GM10847 (cell line): ENCODE results near the gene LSS.

ENCODE experiments used
- POLR2A ChIP-seq: IDR thresholded peaks from 2 replicates; pipeline ENCODE4 v1.6.1; 2011; ENCODE audit not compliant: insufficient read length; ENCODE audit errors: extremely low read depth

The LSS gene

DNA sequence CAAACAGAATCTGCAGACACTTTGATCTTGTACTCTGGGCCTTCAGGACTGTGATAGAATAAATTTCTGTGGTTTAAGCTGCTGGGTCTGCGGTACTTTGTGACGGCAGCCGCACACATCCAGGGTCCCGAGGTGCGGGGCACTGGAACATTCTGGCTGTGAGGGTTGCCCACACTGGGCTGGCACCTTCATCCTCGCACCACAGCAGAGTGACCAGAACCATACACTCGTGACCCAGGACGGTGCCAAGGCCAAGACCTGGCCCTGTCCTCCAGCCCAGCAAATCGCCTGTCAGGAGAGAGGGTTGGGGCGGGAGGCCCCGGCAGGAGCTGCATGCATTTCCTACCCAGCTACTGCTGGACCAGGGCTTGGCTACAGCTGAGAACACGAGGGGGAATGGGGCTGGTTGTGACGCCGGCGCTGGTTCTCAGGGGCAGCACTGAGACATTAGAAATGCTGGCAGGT lies 70.6 kb downstream of the LSS start:
- no peak for TF ChIP-seq POLR2A

DNA sequence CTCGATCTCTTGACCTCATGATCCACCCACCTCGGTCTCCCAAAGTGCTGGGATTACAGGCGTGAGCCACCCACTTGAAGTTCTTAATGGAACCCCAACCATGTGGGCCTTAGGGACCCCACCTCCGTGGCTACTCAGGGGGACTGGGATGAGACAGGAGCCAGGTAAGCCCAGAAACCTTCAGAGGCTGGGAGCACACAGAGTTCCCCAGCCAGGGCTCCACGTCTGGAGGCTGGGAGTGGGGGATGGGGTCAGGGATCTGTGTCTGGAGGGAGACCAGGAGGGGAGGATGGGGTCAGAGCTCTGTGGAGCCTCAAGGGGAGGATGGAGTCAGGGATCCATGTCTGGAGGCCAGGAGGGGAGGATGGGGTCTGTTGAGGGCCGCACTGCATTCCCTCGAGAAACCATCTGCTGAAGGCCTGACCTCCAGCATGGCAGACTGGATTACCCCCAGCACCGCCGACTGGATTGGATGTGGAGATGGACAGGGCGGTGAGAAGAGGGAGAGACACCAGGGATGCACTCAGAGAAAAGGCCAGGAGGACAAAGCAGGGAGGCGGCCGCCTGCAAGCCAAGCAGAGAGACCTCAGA lies 71.1 kb downstream of the LSS start:
- no peak for TF ChIP-seq POLR2A

DNA sequence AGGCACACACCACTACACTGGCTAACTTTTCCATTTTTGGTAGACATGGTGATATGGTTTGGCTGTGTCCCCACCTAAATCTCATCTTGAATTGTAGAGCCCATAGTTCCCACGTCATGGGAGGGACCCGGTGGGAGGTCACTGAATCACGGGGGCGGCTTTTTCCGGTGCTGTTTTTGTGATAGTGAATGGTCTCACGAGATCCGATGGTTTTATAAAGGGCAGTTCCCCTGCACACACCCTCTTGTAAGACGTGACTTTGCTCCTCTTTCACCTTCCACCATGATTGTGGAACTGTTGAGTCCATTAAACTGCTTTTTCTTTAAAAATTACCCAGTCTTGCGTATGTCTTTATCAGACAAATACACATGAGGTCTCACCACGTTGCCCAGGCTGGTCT lies 71.9 kb downstream of the LSS start:
- TF ChIP-seq POLR2A = no peak

DNA sequence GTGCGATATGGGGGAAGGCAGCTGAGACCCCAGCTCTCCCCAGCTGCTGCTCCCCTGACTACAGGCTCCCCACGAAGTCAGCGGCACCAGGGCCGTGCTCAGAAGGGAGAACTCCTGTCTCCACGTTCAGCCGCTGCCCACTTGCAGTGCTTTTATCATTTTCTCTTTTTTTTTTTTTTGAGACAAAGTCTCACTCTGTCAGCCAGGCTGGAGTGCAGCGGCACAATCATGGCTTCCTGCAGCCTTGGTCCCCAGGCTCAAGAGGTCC lies 72.3 kb downstream of the LSS start:
- TF ChIP-seq POLR2A = no peak

DNA sequence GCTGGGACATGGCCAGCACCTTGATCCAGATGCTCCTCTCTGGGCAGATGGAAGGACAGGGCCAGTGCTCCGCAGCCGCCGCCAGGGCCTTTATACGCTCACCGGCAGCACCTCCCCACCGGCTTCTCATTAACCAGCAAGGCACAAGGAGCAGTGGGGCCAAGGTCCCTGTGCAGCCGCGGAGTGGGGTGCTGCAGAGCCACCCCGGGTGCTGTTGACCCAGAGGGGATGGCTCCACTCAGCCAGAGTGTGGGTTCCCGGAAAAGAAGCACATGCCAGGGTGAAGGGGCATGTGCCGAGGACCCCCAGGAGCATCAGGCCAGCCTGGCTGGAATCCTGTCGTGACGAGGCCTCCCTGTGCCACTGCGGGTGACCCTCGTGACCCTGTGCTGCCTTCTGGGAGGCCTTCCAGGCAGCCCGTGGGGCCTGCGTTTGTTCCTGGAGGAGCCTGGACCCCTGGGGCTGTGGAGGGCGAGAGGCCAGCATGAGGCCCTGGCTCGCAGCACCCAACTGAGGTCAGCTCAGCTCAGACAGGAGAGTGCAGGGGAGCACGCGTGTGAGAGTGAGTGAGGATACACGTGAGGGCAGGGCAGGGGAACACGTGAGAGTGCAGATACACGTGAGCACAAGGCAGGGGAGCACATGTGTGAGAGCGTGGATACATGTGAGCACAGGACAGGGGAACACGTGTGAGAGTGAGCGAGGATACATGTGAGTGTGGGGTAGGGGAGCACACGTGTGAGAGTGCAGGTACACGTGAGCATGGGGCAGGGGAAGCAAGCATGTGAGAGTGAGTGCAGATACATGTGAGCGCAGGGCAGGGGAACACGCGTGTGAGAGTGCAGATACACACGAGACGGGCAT lies 72.8 kb downstream of the LSS start, which contains the start of gene FTCD:
FTCD (minus strand) TSS at position 66 of the 864 bp plus-strand sequence; CDS start at position 10, 56 bp downstream.
- TF ChIP-seq POLR2A = no peak

DNA sequence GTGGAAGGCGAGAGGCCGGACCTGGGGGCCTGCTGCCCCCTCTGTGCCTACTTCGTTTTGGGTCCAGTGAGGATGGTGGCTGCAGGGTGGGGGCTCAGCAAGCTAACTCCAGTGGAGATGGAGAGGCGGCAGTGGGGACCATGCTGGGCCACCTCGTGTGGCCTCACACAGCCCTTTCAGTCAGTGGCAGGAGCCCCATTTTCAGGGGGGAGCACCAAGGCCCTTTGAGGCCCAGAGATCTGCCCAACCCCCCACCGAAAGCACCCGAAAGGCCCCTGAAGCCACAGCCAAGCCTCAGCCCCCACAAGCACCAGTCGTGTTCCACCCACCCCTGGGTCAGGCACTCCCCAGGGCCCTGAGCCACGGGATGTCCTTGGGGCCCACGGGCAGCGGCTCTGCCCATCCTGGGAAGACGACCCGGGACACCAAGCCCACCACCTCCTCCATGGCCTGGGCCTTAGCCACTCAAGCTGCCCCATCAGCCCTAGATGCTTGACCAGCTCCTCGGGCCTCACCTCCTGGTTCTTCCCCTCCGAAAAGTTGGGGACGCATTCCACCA lies 73.5 kb downstream of the LSS start:
- TF ChIP-seq POLR2A = no peak

DNA sequence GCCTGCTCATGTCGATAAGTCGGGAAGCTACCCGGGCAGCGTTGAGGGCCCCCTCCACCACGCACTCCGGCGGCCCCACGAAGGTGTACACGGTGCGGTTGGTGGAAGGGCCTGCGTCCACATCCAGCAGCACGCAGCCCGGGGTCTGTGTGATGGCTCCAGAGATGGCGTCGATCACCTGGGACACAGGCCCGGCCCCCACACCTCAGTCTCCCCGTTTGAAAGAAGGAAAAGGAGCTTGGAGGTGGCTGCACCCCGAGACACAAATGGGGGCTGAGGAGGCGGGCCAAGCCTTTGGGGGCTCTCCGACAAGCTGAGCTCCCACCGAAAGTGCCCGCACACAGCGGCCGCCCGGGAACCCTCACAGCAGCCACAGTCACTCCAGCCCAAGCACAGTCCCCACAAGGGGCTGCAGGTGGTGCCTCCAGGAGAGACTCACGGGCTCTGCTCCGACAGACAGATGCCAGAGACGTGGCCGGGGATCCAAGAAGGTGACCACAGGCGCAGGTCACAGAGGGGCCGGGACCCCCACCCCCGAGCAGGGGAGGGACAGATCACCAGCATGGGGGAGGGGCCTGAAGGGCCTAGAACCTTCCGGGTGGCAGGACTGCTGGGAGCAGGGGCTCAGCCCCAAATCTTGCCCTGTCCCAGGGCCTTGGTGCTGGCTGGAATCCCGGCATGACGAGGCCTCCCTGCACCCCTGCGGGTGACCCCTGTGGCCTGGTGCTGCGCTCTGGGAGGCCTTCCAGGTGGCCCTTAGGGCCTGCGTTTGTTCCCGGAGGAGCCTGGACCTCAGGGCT lies 74.2 kb downstream of the LSS start:
- no peak for TF ChIP-seq POLR2A

DNA sequence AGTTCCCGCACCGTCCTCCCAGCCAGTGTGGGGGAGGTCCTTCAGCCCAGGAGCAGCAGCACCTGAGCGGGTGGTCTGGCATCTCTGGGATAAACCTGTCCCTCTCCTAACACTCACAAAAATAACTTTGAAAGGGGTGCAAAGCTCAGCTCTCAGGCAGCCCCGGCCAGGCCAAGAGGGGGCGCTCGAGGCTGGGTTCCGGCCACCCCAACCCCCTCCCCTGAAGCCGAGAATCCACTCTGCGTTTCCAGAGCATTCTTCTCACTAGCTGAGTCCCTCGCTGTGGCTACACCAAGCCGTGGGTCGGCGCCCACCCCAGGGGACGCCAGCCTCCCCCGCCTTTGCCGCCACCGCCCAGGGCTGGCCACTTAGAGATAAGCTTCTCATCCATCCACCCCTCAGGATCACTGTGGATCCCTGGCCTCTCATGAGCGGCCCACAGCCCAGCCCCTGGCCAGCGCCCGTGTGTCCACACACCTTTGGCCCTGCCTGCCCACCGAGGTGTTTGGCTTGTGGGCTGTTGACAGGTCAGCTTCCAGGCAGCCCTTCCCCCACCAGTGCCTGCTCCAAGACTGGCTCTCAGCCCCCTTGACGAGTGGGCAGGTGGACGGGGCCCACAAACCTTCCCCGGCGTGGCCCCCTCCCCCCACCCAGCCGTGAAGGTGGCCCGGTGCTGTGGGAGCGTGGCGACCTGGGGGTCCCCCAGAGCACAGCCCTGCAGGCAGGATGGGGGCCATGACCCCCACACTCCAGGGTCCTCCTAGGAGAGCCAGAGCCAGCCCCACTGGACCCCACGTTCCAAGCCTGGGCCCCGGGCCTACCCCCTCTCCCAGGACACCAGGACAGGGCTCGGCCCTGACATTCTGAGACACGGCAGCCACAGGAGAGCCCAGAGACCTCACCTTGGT lies 75.1 kb downstream of the LSS start:
- no peak for TF ChIP-seq POLR2A

DNA sequence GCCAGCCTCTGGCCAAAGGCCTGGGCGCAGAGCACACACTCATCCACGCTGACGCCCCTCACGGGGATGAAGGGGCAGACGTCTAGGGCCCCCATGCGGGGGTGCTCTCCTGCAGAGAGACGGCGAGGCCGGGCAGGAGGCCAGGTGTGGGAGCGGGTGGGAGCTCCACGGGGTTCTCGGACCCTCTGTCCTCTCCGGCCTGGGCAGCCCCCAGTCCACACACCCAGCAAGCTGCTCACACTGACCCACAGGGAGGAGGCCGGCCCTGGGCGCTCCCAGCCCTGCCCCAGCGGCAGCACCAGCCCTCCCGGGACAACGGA lies 75.7 kb downstream of the LSS start:
- no peak for TF ChIP-seq POLR2A

DNA sequence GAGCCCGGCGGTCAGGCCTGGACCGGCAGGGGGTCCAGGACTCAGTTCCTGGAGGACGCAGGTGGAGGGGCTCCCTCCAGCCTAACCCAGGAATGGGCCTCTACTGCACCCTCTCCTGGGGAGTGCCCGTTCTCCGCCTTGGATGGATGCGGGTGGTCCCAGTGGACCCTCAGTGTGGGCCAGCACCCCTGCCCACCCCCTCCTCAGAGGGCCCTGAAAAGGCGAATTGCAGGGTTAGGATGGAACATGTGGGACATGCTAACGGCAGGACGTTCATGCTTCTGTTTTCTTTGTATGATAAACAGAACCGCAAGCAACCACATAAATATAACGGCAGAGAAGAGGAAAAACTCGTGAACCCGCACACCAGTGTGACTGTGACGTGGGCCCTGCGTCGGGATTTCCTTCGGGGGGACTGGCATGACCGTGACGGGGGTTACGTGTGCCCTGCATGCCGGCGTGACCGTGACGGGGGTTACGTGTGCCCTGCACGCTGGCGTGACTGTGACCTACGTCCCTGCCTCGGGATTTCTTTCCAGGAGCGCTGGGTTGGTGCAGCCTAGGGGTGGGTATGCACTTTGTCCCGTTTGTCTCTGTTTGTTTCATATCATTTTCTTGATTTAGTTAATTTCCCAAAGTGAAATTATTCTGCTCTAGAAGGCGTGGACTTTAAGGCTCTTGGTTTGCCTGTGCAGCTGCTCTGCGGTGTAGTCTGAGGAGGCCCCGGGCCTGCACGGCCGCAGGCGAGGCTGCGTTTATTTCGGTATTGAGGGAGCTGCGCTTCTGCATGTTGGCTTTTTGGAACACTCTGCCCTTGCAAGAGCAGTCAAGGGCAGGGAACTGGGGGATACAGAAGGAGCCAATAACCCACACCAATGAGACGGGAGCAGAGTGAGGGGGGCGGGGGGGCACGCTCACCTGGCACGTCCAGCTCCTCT lies 76.3 kb downstream of the LSS start:
- no peak for TF ChIP-seq POLR2A

DNA sequence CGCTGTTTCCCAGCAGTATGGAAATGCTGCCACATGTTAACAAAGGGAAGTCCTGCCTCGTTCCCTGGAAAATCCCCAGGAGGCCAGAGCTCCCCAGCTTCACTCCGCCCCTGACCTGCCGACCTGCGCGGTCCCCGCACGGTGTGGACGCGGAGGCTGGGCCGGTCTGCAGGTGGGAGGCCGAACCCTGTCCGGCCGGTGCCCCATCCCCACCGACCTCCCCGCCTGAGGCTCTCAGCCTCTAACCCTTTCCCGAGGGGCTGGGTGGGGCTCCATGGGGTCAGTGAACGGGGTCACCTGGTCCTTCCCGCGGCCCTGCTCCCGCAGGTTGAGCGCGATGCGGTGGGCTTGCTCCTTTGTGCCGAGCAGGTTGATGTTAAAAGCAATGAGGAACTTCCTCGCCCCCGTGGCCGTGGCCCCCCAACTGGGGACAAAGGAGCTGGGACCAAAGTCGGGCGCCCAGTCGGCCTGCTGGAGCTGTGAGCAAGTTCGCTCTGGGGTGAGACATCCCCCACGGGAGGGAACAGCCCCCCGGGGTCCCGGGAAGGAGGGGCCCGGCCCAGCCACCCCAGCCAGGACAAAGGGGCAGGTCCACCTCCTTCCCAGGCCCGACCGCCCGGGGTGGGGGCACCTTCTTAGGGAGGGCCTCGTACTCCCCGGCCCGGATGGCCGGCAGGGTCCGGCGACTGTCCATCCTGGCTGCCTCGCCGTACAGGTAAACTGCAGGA lies 77.1 kb downstream of the LSS start:
- no peak for TF ChIP-seq POLR2A

DNA sequence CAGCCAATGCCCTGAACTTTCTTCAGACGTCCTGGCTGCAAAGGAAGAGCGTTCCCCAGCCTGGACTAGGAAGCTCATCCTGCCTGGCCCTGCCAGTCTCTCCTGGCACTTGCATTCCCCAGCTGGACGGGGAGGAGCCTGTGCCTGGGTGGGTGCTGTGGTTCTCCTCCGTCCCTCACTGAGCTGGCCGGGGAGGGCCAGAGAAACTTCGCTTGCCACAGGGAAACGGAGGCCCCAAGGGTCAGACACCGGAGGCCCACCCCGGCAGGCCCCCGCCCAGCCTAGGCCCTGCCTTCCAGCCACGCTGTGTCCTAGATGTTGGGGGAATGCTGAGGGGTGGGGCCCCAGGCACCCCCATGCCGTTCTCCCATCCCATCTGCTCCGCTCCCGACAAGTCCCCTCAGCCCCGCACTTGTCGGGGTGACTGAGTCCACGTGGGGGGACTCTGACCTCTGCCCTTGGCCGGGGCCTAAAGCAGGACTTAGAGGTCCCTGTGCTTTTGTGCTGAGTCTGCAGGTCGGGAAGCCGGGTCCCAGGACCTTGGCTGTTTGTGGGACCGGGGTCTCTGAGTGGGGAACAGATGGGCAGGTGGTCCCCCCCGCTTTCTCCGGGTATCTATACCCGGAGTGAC lies 78.0 kb downstream of the LSS start:
- no peak for TF ChIP-seq POLR2A

DNA sequence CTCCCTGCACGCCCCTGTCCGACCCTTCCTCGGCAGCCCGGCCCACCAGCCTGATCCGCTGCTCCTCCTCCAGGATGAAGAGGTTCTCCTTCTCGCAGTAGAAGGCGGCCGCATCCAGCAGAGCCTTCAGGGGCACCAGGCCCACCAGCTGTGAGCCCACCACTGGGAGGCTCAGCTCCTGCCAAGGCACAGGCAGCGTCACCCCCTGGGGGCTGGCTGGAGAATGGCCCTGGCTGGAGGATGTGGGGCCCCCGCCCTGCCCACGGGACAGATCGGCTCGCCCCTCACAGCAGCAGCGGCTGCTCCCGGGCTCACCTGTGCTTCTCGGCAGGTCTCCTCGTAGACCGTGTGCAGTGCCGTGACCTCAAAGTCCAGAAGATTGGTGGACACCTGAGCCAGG lies 78.5 kb downstream of the LSS start:
- TF ChIP-seq POLR2A = no peak
